Keratinocyte (primary cell): ENCODE measurements around the gene TROAP.

Source experiments
- CTCF ChIP-seq, 3 experiments: IDR thresholded peaks in 1 of 3; conservative IDR thresholded peaks in 1 of 3; optimal IDR thresholded peaks in 1 of 3; 2 replicates in 2 of 3; 3 replicates in 1 of 3; pipeline versions ENCODE3 to v1.5.1; 2011; ENCODE audit warnings: low read length in 3 of 3, mild to moderate bottlenecking in 3 of 3, moderate library complexity in 2 of 3, control low read depth in 1 of 3, inconsistent platforms in 1 of 3; ENCODE audit not compliant: insufficient read depth in 2 of 3; ENCODE audit errors: extremely low read depth in 1 of 3
- EZH2 ChIP-seq: IDR thresholded peaks from one replicate; pipeline ENCODE4 v1.6.1; 2012; ENCODE audit warnings: inconsistent platforms, mild to moderate bottlenecking, low read length, moderate library complexity

GRCh38 chr12:49349266-49349665 is 26.2 kb downstream of the TROAP start:
- TF ChIP-seq CTCF (optimal IDR thresholded peaks at IDR 0.05 in 1 of 3, IDR thresholded peaks at IDR 0.05 in 1 of 3, conservative IDR thresholded peaks at IDR 0.05 in 1 of 3; ENCODE audit: extremely low read depth in 1 of 3, insufficient read depth in 2 of 3, low read length in 3 of 3) (no peak), EZH2 (no peak)
